ENCODE data around the gene PSMG2.
"Not testable (repeated sequence)": the region's sequence is repeated elsewhere in the genome, so short reads cannot be mapped to it uniquely, and the experiment has no call there.

PSMG2 gene

GRCh38 chr18:12726331-12726730 lies 23.5 kb downstream of the PSMG2 start:
- DNase-seq, result no peak

GRCh38 chr18:12726774-12727550 lies 24.1 kb downstream of the PSMG2 start:
- no peak for DNase-seq

- DNase-seq, result no peak
Observed at GRCh38 chr18:12737243-12737902, 34.5 kb downstream of the PSMG2 start.

GRCh38 chr18:12741351-12741750 lies 38.5 kb downstream of the PSMG2 start:
- DNase-seq, result no peak

- no peak for DNase-seq
Observed at GRCh38 chr18:12742453-12742852, 39.6 kb downstream of the PSMG2 start.

- no peak for DNase-seq
Observed at GRCh38 chr18:12744103-12744502, 41.3 kb downstream of the PSMG2 start.

GRCh38 chr18:12745095-12745795 lies 42.4 kb downstream of the PSMG2 start:
- DNase-seq, result no peak

- DNase-seq, result no peak
Observed at GRCh38 chr18:12747530-12748315, 44.9 kb downstream of the PSMG2 start.

- no peak for DNase-seq
Observed at GRCh38 chr18:12748671-12749070, 45.8 kb downstream of the PSMG2 start.

GRCh38 chr18:12749121-12749520 lies 46.3 kb downstream of the PSMG2 start:
- no peak for DNase-seq

GRCh38 chr18:12750076-12750714 lies 47.4 kb downstream of the PSMG2 start:
- DNase-seq, result no peak

- no peak for DNase-seq
Observed at GRCh38 chr18:12750715-12751502, 48.1 kb downstream of the PSMG2 start.

GRCh38 chr18:12751503-12751884 lies 48.7 kb downstream of the PSMG2 start:
- no peak for DNase-seq

GRCh38 chr18:12751891-12752290 lies 49.0 kb downstream of the PSMG2 start:
- DNase-seq, result no peak

GRCh38 chr18:12754511-12754910 lies 51.7 kb downstream of the PSMG2 start:
- no peak for DNase-seq

- DNase-seq, result not testable (repeated sequence)
Observed at GRCh38 chr18:12755606-12756005, 52.8 kb downstream of the PSMG2 start.

GRCh38 chr18:12756619-12757239 lies 53.9 kb downstream of the PSMG2 start:
- not testable (repeated sequence) for DNase-seq

- not testable (repeated sequence) for DNase-seq
Observed at GRCh38 chr18:12758566-12758965, 55.7 kb downstream of the PSMG2 start.

- no peak for DNase-seq
Observed at GRCh38 chr18:12765126-12765525, 62.3 kb downstream of the PSMG2 start.

- DNase-seq, result no peak
Observed at GRCh38 chr18:12765586-12765985, 62.7 kb downstream of the PSMG2 start.

GRCh38 chr18:12766986-12767433 lies 64.2 kb downstream of the PSMG2 start:
- DNase-seq, result no peak

Measured in NK-92 treated with Interleukin-12 subunit alpha and Interleukin-12 subunit beta, amount 100 ng/mL, for 24 hours (cell line).